A549 (cell line): ENCODE data around the gene POLDIP3. TPM values are rescaled to one million over a fixed set of nuclear protein-coding genes. Genes with fewer than 3 reads are reported as not detected.
A peak's percentile ranks its signal among the peaks of the same experiment; 100 is the strongest.

Source experiments
- ATAC-seq, 2 experiments: fragments of 200-7000 bp in 1 of 2; fragments of >200 bp in 1 of 2; cut with Nextera tagmentation in 1 of 2; cut with Tn5 transposase in 1 of 2; 3 replicates each; pipeline versions ENCODE4 v1.8.0 to v1.9.1; 2018 to 2020; ENCODE audit warnings: mild to moderate bottlenecking in 1 of 2, moderate library complexity in 1 of 2
- CTCF ChIA-PET: fragments of 300-600 bp; sonication (Branson Sonifier 250); formaldehyde crosslinking; extraction: SDS; loops from one replicate; lab custom pipeline; 2021; ENCODE audit warnings: antibody characterized with exemption, inconsistent platforms; lab: Yijun Ruan, JAX
- POLR2A ChIA-PET: fragments of 350-600 bp; formaldehyde crosslinking; extraction: SDS; loops from one replicate; lab custom pipeline; 2021; ENCODE audit warnings: antibody characterized with exemption, inconsistent platforms; lab: Yijun Ruan, JAX
- DNase-seq, 2 experiments: peaks; one replicate each; pipeline versions ENCODE4 v3.0.0 to v3.0.0-alpha.2; 2011 to 2016; ENCODE audit warnings: low read depth in 1 of 2, low spot score in 1 of 2
- FAIRE-seq: peaks from 2 replicates; lab custom pipeline; 2011; peaks lifted over from hg19 to GRCh38; lab: Jason Lieb, UNC
- H3K27ac ChIP-seq, 2 experiments: fragments of >200 bp; sonication (Bioruptor Twin); formaldehyde crosslinking; 3 replicates each; pipeline ENCODE4 v1.5.1; 2016 to 2017
- H3K4me1 ChIP-seq: fragments of >200 bp; sonication (Bioruptor Twin); formaldehyde crosslinking; 3 replicates; pipeline ENCODE4 v1.6.1; 2016
- H3K4me2 ChIP-seq: fragments of >200 bp; sonication (Bioruptor Twin); formaldehyde crosslinking; 3 replicates; pipeline ENCODE4 v1.6.1; 2016
- H3K4me3 ChIP-seq: fragments of >200 bp; sonication (Bioruptor Twin); formaldehyde crosslinking; 3 replicates; pipeline ENCODE4 v1.5.1; 2016
- H3K9me3 ChIP-seq: fragments of >200 bp; sonication (Bioruptor Twin); formaldehyde crosslinking; 3 replicates; pipeline ENCODE4 v1.6.1; 2016
- BHLHE40 ChIP-seq: IDR thresholded peaks from 2 replicates; pipeline ENCODE4 v1.6.1; 2012; ENCODE audit warnings: low read depth, low read length, inconsistent platforms
- CHD2 ChIP-seq: fragments of 150-350 bp; IDR thresholded peaks from 2 replicates; pipeline ENCODE4 v1.6.1; 2014; ENCODE audit warnings: low read length; ENCODE audit not compliant: partially characterized antibody
- CHD4 ChIP-seq: fragments of 200-600 bp; sonication (generic); IDR thresholded peaks from 2 replicates; pipeline ENCODE4 v1.6.1; 2016; ENCODE audit warnings: antibody characterized with exemption, mild to moderate bottlenecking, borderline replicate concordance
- ESRRA ChIP-seq: fragments of 150-350 bp; IDR thresholded peaks from 2 replicates; pipeline ENCODE4 v1.6.1; 2014; ENCODE audit warnings: mild to moderate bottlenecking, low read length, borderline replicate concordance
- FOSB ChIP-seq: fragments of 250-450 bp; sonication (Bioruptor Pico); IDR thresholded peaks from 2 replicates; pipeline ENCODE4 v1.5.0; 2020; ENCODE audit warnings: mild to moderate bottlenecking, moderate library complexity
- FOSL2 ChIP-seq, 2 experiments: fragments of 450-650 bp in 1 of 2; fragments of >200 bp in 1 of 2; sonication (Bioruptor Twin) in 1 of 2; formaldehyde crosslinking; IDR thresholded peaks; 2 replicates each; pipeline versions ENCODE4 v1.5.0 to v1.6.1; 2016 to 2020; ENCODE audit warnings: mild to moderate bottlenecking in 1 of 2, moderate library complexity in 1 of 2
- GATA3 ChIP-seq: IDR thresholded peaks from 2 replicates; pipeline ENCODE4 v1.6.1; 2012; ENCODE audit warnings: borderline replicate concordance
- HDAC2 ChIP-seq: fragments of 200-600 bp; sonication (generic); IDR thresholded peaks from 2 replicates; pipeline ENCODE4 v1.6.1; 2016
- HES2 ChIP-seq: fragments of >200 bp; sonication (Bioruptor Twin); formaldehyde crosslinking; IDR thresholded peaks from 2 replicates; pipeline ENCODE4 v1.6.1; 2016
- HMGXB4 ChIP-seq: fragments of 250-450 bp; sonication (Bioruptor Pico); IDR thresholded peaks from 2 replicates; pipeline ENCODE4 v1.5.0; 2021; ENCODE audit warnings: mild to moderate bottlenecking, moderate library complexity, borderline replicate concordance
- HOXB13 ChIP-seq: fragments of 250-450 bp; sonication (Bioruptor Pico); IDR thresholded peaks from 2 replicates; pipeline ENCODE4 v1.5.0; 2020; ENCODE audit warnings: low read depth, mild to moderate bottlenecking, moderate library complexity
- JUN ChIP-seq, 2 experiments: fragments of >200 bp; sonication (Bioruptor Twin); formaldehyde crosslinking; IDR thresholded peaks; 2 replicates in 1 of 2; 3 replicates in 1 of 2; pipeline ENCODE4 v1.6.1; 2016 to 2017
- JUNB ChIP-seq: fragments of >200 bp; sonication (Bioruptor Twin); formaldehyde crosslinking; IDR thresholded peaks from 2 replicates; pipeline ENCODE4 v1.6.1; 2016
- KDM1A ChIP-seq: fragments of 200-600 bp; sonication (generic); IDR thresholded peaks from 2 replicates; pipeline ENCODE4 v1.6.1; 2016; ENCODE audit warnings: low read depth, mild to moderate bottlenecking
- KDM5A ChIP-seq: fragments of 200-600 bp; sonication (generic); IDR thresholded peaks from 2 replicates; pipeline ENCODE4 v1.6.1; 2016; ENCODE audit warnings: antibody characterized with exemption, mild to moderate bottlenecking
- MAX ChIP-seq: IDR thresholded peaks from 2 replicates; pipeline ENCODE4 v1.6.1; 2012
- PBX3 ChIP-seq: IDR thresholded peaks from 2 replicates; pipeline ENCODE4 v1.6.1; 2012
- RARB ChIP-seq: fragments of 250-450 bp; sonication (Bioruptor Pico); IDR thresholded peaks from 2 replicates; pipeline ENCODE4 v1.8.0; 2021; ENCODE audit warnings: mild to moderate bottlenecking, moderate library complexity
- RCOR1 ChIP-seq: fragments of 150-350 bp; IDR thresholded peaks from 2 replicates; pipeline ENCODE4 v1.6.1; 2014; ENCODE audit warnings: antibody characterized with exemption, low read length, low read depth
- RNF2 ChIP-seq: fragments of 200-600 bp; sonication (generic); IDR thresholded peaks from 2 replicates; pipeline ENCODE4 v1.6.1; 2016; ENCODE audit warnings: low read depth, mild to moderate bottlenecking, antibody characterized with exemption, moderate library complexity, borderline replicate concordance
- WGBS: methylation state at CpG from one replicate; pipeline ENCODE4 v1.1.6; 2017; ENCODE audit errors: missing lambda C conversion rate; 5-methylcytosine and 5-hydroxymethylcytosine counted together
- polyA plus RNA-seq, 4 experiments: library from polyadenylated mRNA; depleted of rRNA in 3 of 4; stranded (reverse); fragments of >200 nt; fragmentation: RNase III in 1 of 4; extraction: RNeasy Plus Mini Kit Qiagen cat#74134 plus additional on column Dnase treatment in 1 of 4; gene quantifications; 2 replicates in 3 of 4; 3 replicates in 1 of 4; pipeline ENCODE4 v1.2.3, GENCODE V29; 2011 to 2017
- TF ChIP-seq, protein P1 (sequence below): fragments of >200 bp; sonication (Bioruptor Twin); formaldehyde crosslinking; IDR thresholded peaks from 3 replicates; pipeline ENCODE4 v1.6.1; 2016
- TF ChIP-seq, protein P2 (sequence below): fragments of 150-350 bp; IDR thresholded peaks from 2 replicates; pipeline ENCODE4 v1.6.1; 2014; ENCODE audit warnings: low read depth, mild to moderate bottlenecking, low read length

The POLDIP3 gene
- polyA plus RNA-seq, 2 of the 4 experiments (the other 2 are of a cell fraction), result 31.5 to 31.8 TPM

DNA sequence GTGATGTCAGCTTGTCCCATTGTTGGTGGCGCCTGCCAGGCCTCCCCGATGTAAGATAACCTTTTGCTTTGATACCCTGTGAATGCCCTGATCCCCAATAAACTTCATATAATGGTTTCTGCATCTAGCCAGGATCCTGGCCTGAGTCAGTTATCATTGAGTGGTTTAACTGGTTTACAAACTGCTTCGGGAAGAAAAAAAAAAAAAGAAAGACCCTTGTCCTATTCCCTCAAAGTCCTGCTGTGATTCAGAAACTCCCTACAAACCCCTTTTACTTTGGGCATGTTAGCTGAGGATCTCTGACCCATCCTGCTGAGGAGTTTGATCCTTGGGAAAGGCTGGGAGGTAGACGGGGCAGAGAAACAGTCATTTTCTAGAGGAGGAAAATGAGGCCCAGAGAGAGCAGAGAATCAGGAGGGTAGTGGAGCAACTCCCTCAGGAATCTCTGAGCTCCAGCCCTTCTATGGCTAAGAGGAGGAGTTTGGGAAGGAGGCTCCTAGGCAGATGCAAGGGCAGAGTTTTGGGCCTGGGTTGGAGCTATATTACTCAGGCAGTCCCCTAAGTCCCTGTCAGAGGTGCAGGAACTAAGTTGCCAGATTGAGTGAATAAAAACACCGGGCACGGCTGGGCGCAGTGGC lies 39.9 kb upstream of the POLDIP3 start (continued):
- TF ChIP-seq HES2 (no peak), RNF2 (no peak), KDM5A (no peak), KDM1A (no peak), FOSL2 (IDR thresholded peaks at IDR 0.05) (no peak), FOSL2 (CRISPR knock-in tag; IDR thresholded peaks at IDR 0.05) (no peak), HMGXB4 (CRISPR knock-in tag) (no peak), CHD2 (no peak), MAX (no peak), FOSB (CRISPR knock-in tag) (no peak)

- no peak for DNase-seq
- no peak overlapping the region for H3K4me2 ChIP-seq
- no peak for ATAC-seq
- no peak for FAIRE-seq
- H3K9me3 ChIP-seq, result no peaks in the 10 kb centered on the region
- H3K4me3 ChIP-seq, result no peak overlapping the region
- ChIA-PET CTCF (interaction anchor here (1.3 to 3.0 kb wide), 3 partner anchors 21 to 101 kb away, joined by 3 to 15 read pairs (median 3); no protein-coding TSS in a partner anchor), POLR2A (no interaction called here)
- no peak overlapping the region for H3K27ac ChIP-seq
- peaks cover 9% of the 10 kb centered on the region for H3K4me1 ChIP-seq
- TF ChIP-seq CHD2 (no peak), PBX3 (no peak), GATA3 (no peak), JUNB (no peak), ESRRA (no peak), RARB (CRISPR knock-in tag) (no peak), HOXB13 (CRISPR knock-in tag) (no peak), BHLHE40 (no peak), HDAC2 (no peak), RCOR1 (no peak), JUN (IDR thresholded peaks at IDR 0.05) (no peak)
- TF ChIP-seq, protein P1, sequence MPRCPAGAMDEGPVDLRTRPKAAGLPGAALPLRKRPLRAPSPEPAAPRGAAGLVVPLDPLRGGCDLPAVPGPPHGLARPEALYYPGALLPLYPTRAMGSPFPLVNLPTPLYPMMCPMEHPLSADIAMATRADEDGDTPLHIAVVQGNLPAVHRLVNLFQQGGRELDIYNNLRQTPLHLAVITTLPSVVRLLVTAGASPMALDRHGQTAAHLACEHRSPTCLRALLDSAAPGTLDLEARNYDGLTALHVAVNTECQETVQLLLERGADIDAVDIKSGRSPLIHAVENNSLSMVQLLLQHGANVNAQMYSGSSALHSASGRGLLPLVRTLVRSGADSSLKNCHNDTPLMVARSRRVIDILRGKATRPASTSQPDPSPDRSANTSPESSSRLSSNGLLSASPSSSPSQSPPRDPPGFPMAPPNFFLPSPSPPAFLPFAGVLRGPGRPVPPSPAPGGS, result no peak
- 83% methylated on average over 4 of the region's 4 CpGs for WGBS
Measured at GRCh38 chr22:42653999-42654398, 39.3 kb upstream of the POLDIP3 start.

GRCh38 chr22:42651134-42651533 lies 36.5 kb upstream of the POLDIP3 start:
- no peaks in the 10 kb centered on the region for H3K9me3 ChIP-seq
- H3K4me3 ChIP-seq, result no peak overlapping the region
- TF ChIP-seq BHLHE40 (no peak), FOSL2 (IDR thresholded peaks at IDR 0.05) (no peak), FOSL2 (CRISPR knock-in tag; IDR thresholded peaks at IDR 0.05) (peak; percentile 44), ESRRA (no peak), CHD4 (no peak)
- TF ChIP-seq, protein P2, sequence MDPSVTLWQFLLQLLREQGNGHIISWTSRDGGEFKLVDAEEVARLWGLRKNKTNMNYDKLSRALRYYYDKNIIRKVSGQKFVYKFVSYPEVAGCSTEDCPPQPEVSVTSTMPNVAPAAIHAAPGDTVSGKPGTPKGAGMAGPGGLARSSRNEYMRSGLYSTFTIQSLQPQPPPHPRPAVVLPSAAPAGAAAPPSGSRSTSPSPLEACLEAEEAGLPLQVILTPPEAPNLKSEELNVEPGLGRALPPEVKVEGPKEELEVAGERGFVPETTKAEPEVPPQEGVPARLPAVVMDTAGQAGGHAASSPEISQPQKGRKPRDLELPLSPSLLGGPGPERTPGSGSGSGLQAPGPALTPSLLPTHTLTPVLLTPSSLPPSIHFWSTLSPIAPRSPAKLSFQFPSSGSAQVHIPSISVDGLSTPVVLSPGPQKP, result no peak
- ATAC-seq, result peak; percentile 30 to 60; a peak in 4 of 6 replicates
- FAIRE-seq, result no peak
- peak overlapping the region; percentile 38 to 67; a peak in 4 of 6 replicates for H3K27ac ChIP-seq
- peak; percentile 49 to 79 for DNase-seq
- H3K4me1 ChIP-seq, result peaks cover 27% of the 10 kb centered on the region
- ChIA-PET POLR2A (no interaction called here), CTCF (interaction anchor here (2.9 to 4.7 kb wide), 2 partner anchors 15 to 30 kb away, joined by 10 to 29 read pairs; no protein-coding TSS in a partner anchor)
- peak overlapping the region; percentile 16; the same call in 2 of the 3 replicates for H3K4me2 ChIP-seq
- WGBS, result 21% methylated on average over 7 of the region's 7 CpGs
